T-cell (primary cell): ENCODE data around the gene CRKL. TPM values are rescaled to one million over a fixed set of nuclear protein-coding genes. Genes with fewer than 3 reads are reported as not detected.
A peak's percentile ranks its signal among the peaks of the same experiment; 100 is the strongest.

Experiments
- ATAC-seq, 4 experiments: fragments of 200-7000 bp in 3 of 4; fragments of 150-1000 bp in 1 of 4; cut with Tn5 transposase; replicated peaks in 1 of 4; 1 replicate in 3 of 4; 2 replicates in 1 of 4; pipeline ENCODE4 v1.10.0; 2021; ENCODE audit warnings: moderate library complexity in 3 of 4, mild to moderate bottlenecking in 2 of 4, moderate number of reproducible peaks in 1 of 4
- CTCF ChIA-PET, 2 donors: fragments of 300-600 bp; sonication (Branson Sonifier 250); formaldehyde crosslinking; loops; one replicate each; lab custom pipeline; 2022; ENCODE audit warnings: antibody characterized with exemption in 2 of 2; lab: Charles Lee
- POLR2A ChIA-PET, 2 donors: fragments of 300-600 bp; sonication (Branson Sonifier 250); formaldehyde crosslinking; loops; one replicate each; lab custom pipeline; 2022; ENCODE audit warnings: antibody characterized with exemption in 2 of 2; lab: Charles Lee
- DNase-seq, 35 experiments: peaks; one replicate each; pipeline versions ENCODE4 v3.0.0 to v3.0.0-alpha.2; 2013 to 2023
- H3K27ac ChIP-seq: one replicate; pipeline ENCODE4 v1.5.1; 2013; ENCODE audit warnings: low read length
- H3K27me3 ChIP-seq, 2 experiments: replicated peaks in 1 of 2; 1 replicate in 1 of 2; 2 replicates in 1 of 2; pipeline versions ENCODE4 v1.6.1 to v1.7.0; 2013; ENCODE audit warnings: low read length in 1 of 2, mixed read lengths in 1 of 2; ENCODE audit not compliant: control insufficient read depth in 2 of 2, insufficient read depth in 2 of 2; ENCODE audit errors: extremely low read depth in 1 of 2
- H3K36me3 ChIP-seq, 2 donors: 1 replicate in 1 of 2; 2 replicates in 1 of 2; pipeline versions ENCODE4 v1.6.1 to v1.7.0; 2013; ENCODE audit warnings: low read length in 1 of 2; ENCODE audit not compliant: control insufficient read depth in 2 of 2, insufficient read depth in 1 of 2; ENCODE audit errors: extremely low read depth in 1 of 2
- H3K4me1 ChIP-seq, 2 experiments: 1 replicate in 1 of 2; 2 replicates in 1 of 2; pipeline versions ENCODE4 v1.6.1 to v1.7.0; 2013; ENCODE audit warnings: low read length in 2 of 2, mixed read lengths in 1 of 2; ENCODE audit not compliant: insufficient read depth in 2 of 2, control insufficient read depth in 1 of 2; ENCODE audit errors: extremely low read depth in 1 of 2
- H3K4me3 ChIP-seq, 2 donors: 1 replicate in 1 of 2; 2 replicates in 1 of 2; pipeline versions ENCODE4 v1.5.1 to v1.7.0; 2013; ENCODE audit warnings: mild to moderate bottlenecking in 2 of 2, low read length in 1 of 2, moderate library complexity in 1 of 2; ENCODE audit not compliant: control insufficient read depth in 1 of 2; ENCODE audit errors: extremely low read depth in 1 of 2
- H3K9me3 ChIP-seq: 2 replicates; pipeline ENCODE4 v1.7.0; 2013
- H3K27ac Mint-ChIP-seq, 2 donors: one replicate each; pipeline ENCODE4 v1.8.0; 2020 to 2021; ENCODE audit warnings: mild to moderate bottlenecking in 2 of 2, mixed read lengths in 2 of 2
- H3K27me3 Mint-ChIP-seq, 2 donors: one replicate each; pipeline ENCODE4 v1.8.0; 2021 to 2022; ENCODE audit warnings: mixed read lengths in 2 of 2
- H3K36me3 Mint-ChIP-seq: one replicate; pipeline ENCODE4 v1.8.0; 2021; ENCODE audit warnings: mixed read lengths
- H3K4me1 Mint-ChIP-seq, 3 donors: one replicate each; pipeline ENCODE4 v1.8.0; 2020 to 2022; ENCODE audit warnings: mixed read lengths in 3 of 3, mild to moderate bottlenecking in 1 of 3
- H3K4me3 Mint-ChIP-seq, 3 donors: one replicate each; pipeline ENCODE4 v1.8.0; 2020 to 2022; ENCODE audit warnings: mild to moderate bottlenecking in 3 of 3, mixed read lengths in 3 of 3, moderate library complexity in 3 of 3
- H3K9me3 Mint-ChIP-seq, 3 donors: one replicate each; pipeline ENCODE4 v1.8.0; 2020 to 2022; ENCODE audit warnings: mixed read lengths in 3 of 3
- WGBS: methylation state at CpG from one replicate; pipeline ENCODE4 v1.1.5; 2013; ENCODE audit warnings: missing lambda C conversion rate; ENCODE audit not compliant: insufficient coverage; 5-methylcytosine and 5-hydroxymethylcytosine counted together
- total RNA-seq, 35 experiments: library from RNA in 6 of 35; stranded (reverse) in 6 of 35; fragments of 120-200 nt in 1 of 35; gene quantifications; one replicate each; pipeline versions ENCODE4 v1.2.1 to v1.2.4 and lab custom pipeline; 2013 to 2026

The CRKL gene
- total RNA-seq, 5 donors from 2014 or later (not counting 1 experiment from before 2014, with no cell fraction given), result 41.7 to 87.7 (median 85.4) TPM

DNA sequence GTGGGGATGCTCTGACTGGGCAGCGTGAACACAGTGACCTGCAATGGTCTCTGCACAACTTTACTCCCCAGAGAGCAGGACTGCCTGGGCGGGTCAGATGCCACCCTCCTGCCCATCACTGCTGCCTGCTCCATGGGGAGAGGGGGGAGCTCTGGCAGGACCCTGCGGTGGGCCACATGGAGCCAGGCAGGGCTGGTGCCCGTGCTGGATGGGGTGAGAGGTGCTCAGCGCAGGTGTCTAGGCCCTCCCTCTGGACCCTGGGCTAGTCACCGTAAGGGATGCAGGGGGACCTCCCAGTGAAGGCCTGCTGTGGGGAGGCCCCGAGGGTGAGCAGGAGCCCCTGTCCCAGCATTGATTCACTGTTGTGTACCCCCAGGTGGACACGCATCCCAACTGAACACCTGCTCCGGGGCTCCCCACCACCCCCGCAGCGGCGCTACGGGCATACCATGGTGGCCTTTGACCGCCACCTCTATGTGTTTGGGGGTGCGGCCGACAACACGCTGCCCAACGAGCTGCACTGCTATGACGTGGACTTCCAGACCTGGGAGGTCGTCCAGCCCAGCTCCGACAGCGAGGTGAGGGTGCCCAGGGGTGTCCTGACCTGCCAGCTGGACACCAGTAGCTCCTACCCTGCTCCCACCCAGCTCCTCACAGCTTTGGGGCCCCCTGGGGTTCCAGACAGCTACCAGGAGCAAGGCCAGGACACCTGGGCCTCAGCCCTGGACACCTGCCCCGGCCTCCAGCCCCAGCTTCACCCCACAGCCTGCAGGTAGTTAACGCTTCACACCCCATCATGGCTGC is 74.2 kb downstream of the CRKL start:
- peaks cover 3 to 8% (median 6%) of the 10 kb centered on the region in 3 donors for H3K4me1 Mint-ChIP-seq
- no peaks in the 10 kb centered on the region for H3K9me3 Mint-ChIP-seq
- no peaks in the 10 kb centered on the region for H3K9me3 ChIP-seq
- DNase-seq (no peak), ATAC-seq (no peak)
- H3K4me3 Mint-ChIP-seq, result no peak overlapping the region
- no peak overlapping the region for H3K27ac Mint-ChIP-seq
- no peak overlapping the region for H3K4me3 ChIP-seq
- no peaks in the 10 kb centered on the region for H3K27me3 Mint-ChIP-seq
- WGBS, result 91% methylated on average over 22 of the region's 24 CpGs
- H3K27ac ChIP-seq, result no peak overlapping the region
- CTCF ChIA-PET, result no interaction called here
- peaks cover 0 to 9% of the 10 kb centered on the region in 2 experiments for H3K4me1 ChIP-seq
- H3K36me3 Mint-ChIP-seq, result peaks cover 11% of the 10 kb centered on the region
- POLR2A ChIA-PET, result no interaction called here
- H3K36me3 ChIP-seq, result peaks cover 8 to 50% of the 10 kb centered on the region in 2 donors
- H3K27me3 ChIP-seq, result no peaks in the 10 kb centered on the region

GRCh38 chr22:20992056-20992442 is 74.8 kb downstream of the CRKL start:
- Mint-ChIP-seq H3K27me3 (no peaks in the 10 kb centered on the region), H3K27ac (no peak overlapping the region), H3K4me1 (peaks cover 0 to 8% (median 6%) of the 10 kb centered on the region in 3 donors), H3K36me3 (peaks cover 8% of the 10 kb centered on the region), H3K9me3 (no peaks in the 10 kb centered on the region), H3K4me3 (no peak overlapping the region)
- POLR2A ChIA-PET, result no interaction called here
- 100% methylated on average over 5 of the region's 7 CpGs for WGBS
- CTCF ChIA-PET, result no interaction called here
- no peak for ATAC-seq
- Histone ChIP-seq H3K9me3 (no peaks in the 10 kb centered on the region), H3K27ac (no peak overlapping the region), H3K4me3 (no peak overlapping the region), H3K36me3 (peaks cover 8 to 47% of the 10 kb centered on the region in 2 donors), H3K27me3 (no peaks in the 10 kb centered on the region), H3K4me1 (peaks cover 0 to 9% of the 10 kb centered on the region in 2 experiments)
- no peak for DNase-seq

DNA sequence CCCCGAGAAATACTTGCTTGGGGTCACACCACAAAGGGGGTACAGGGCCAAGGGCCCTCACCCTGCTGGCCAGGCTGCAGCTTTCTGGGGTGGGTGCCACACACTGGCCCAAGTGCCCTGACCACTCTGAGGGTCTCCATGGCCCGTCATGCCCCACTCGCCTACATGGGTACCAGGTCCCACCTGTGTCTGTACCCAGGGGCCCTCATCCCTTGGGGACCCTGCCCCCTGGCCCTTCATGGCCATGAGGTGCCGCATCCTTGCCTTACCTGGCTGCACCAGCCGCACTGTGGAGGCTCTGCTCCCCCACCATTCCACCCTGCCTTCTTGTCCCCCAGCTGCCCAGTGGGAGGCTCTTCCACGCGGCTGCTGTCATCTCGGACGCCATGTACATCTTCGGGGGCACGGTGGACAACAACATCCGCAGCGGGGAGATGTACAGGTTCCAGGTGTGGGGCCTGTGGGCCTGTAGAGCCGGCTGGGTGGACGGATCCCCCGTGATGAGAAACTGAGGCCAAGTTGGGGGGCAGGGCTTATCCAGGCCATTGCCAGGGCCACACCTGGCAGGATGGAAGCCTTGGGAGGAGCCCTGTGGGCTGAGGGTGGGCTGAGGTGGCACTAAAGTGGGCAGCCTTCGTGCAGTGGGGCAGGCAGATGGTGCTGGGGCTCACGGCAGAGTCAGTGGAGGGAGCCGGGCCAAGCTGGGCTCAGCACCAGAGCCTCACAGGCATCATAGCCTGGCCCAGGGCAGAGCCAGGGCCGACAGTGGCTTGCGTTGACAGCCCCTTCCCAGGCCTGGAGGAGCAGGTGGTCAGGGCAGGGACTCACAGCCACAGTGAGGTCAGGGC is 75.5 kb downstream of the CRKL start:
- H3K4me1 ChIP-seq, result peaks cover 0 to 9% of the 10 kb centered on the region in 2 experiments
- DNase-seq (no peak), ATAC-seq (no peak)
- POLR2A ChIA-PET, result no interaction called here
- Mint-ChIP-seq H3K36me3 (peaks cover 6% of the 10 kb centered on the region), H3K4me1 (peaks cover 0 to 8% (median 6%) of the 10 kb centered on the region in 3 donors), H3K4me3 (no peak overlapping the region), H3K27ac (no peak overlapping the region), H3K27me3 (no peaks in the 10 kb centered on the region), H3K9me3 (no peaks in the 10 kb centered on the region)
- no peak overlapping the region for H3K4me3 ChIP-seq
- no peaks in the 10 kb centered on the region for H3K27me3 ChIP-seq
- H3K27ac ChIP-seq, result no peak overlapping the region
- peaks cover 8 to 46% of the 10 kb centered on the region in 2 donors for H3K36me3 ChIP-seq
- H3K9me3 ChIP-seq, result no peaks in the 10 kb centered on the region
- WGBS, result 93% methylated on average over 21 of the region's 21 CpGs
- CTCF ChIA-PET, result no interaction called here

- no peaks in the 10 kb centered on the region for H3K27me3 ChIP-seq
- no peak for DNase-seq
- WGBS, result 97% methylated on average over 24 of the region's 29 CpGs
- H3K9me3 ChIP-seq, result no peaks in the 10 kb centered on the region
- no peak for ATAC-seq
- Mint-ChIP-seq H3K27ac (no peak overlapping the region), H3K27me3 (no peaks in the 10 kb centered on the region), H3K36me3 (no peaks in the 10 kb centered on the region), H3K4me3 (no peak overlapping the region), H3K9me3 (no peaks in the 10 kb centered on the region), H3K4me1 (peaks cover 5 to 15% (median 9%) of the 10 kb centered on the region in 3 donors)
- peaks cover 0 to 15% of the 10 kb centered on the region in 2 experiments for H3K4me1 ChIP-seq
- ChIA-PET CTCF (interaction anchor here in 1 of 2 donors (0.6 kb wide), 1 partner anchor 1211 kb away, joined by 4 read pairs; no protein-coding TSS in a partner anchor), POLR2A (no interaction called here)
- H3K4me3 ChIP-seq, result no peak overlapping the region
- H3K27ac ChIP-seq, result no peak overlapping the region
- peaks cover 15 to 54% of the 10 kb centered on the region in 2 donors for H3K36me3 ChIP-seq
Observed at GRCh38 chr22:20993304-20994127, 76.3 kb downstream of the CRKL start.

DNA sequence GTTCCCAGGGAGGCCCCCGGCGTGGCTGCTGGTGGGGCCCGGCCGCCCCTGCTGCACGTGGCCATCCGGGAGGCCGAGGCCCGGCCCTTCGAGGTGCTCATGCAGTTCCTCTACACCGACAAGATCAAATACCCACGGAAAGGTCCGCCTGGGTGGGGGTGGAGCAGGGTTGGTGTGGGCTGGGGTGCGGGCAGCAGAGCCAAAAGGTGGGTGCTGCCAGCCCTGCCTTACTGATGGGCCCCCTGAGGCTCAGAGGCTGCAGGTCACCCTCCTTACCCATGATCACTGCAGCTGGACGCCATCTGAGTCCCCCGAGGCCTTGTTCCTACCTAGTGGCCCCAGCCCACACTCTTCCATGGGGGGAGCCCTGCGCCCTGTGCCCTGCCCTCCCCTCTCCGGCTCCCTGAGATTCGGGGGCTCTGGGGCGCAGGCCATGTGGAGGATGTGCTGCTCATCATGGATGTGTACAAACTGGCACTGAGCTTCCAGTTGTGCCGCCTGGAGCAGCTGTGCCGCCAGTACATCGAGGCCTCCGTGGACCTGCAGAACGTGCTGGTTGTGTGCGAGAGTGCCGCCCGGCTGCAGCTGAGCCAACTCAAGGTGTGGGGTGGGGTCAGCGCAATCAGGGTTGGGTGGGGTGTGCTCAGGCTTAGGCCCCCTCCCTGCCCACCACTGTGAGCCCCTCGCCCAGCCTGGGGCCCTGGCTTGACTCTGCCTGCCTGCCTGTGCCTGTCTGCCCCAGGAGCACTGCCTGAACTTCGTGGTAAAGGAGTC is 77.1 kb downstream of the CRKL start:
- ChIA-PET CTCF (interaction anchor here in 1 of 2 donors (0.6 kb wide), 1 partner anchor 1210 kb away, joined by 4 read pairs; no protein-coding TSS in a partner anchor), POLR2A (no interaction called here)
- H3K4me3 ChIP-seq, result no peak overlapping the region
- no peak overlapping the region for H3K27ac ChIP-seq
- Mint-ChIP-seq H3K4me3 (no peak overlapping the region), H3K36me3 (no peaks in the 10 kb centered on the region), H3K4me1 (peaks cover 8 to 12% (median 9%) of the 10 kb centered on the region in 3 donors), H3K27ac (peak overlapping the region in 1 of 2 donors; percentile 34), H3K27me3 (no peaks in the 10 kb centered on the region), H3K9me3 (no peaks in the 10 kb centered on the region)
- H3K36me3 ChIP-seq, result peaks cover 15 to 61% of the 10 kb centered on the region in 2 donors
- DNase-seq, result no peak
- H3K9me3 ChIP-seq, result no peaks in the 10 kb centered on the region
- WGBS, result 95% methylated on average over 15 of the region's 30 CpGs
- H3K27me3 ChIP-seq, result no peaks in the 10 kb centered on the region
- no peak for ATAC-seq
- H3K4me1 ChIP-seq, result peaks cover 0 to 18% of the 10 kb centered on the region in 2 experiments
